OCI-LY3 (cell line): ENCODE data around the gene PCDH15.

Experiments used
- H2AFZ ChIP-seq: fragments of 200-600, 300-600 bp; shearing (Covaris generic); 2 replicates; pipeline ENCODE4 v1.6.0; 2014; ENCODE audit warnings: antibody characterized with exemption, low read depth, low read length
- H3K27ac ChIP-seq: fragments of 200-600, 300-600 bp; sonication (generic); 2 replicates; pipeline ENCODE4 v1.5.1; 2014; ENCODE audit warnings: mild to moderate bottlenecking, low read length, moderate library complexity, mixed read lengths
- H3K27me3 ChIP-seq: fragments of 200-600, 300-600 bp; sonication (generic); 2 replicates; pipeline ENCODE4 v1.6.1; 2014; ENCODE audit warnings: low read depth, low read length, mixed read lengths
- H3K36me3 ChIP-seq: fragments of 200-600, 300-600 bp; sonication (generic); replicated peaks from 2 replicates; pipeline ENCODE3; 2014; ENCODE audit warnings: low read depth, low read length, mixed read lengths
- H3K4me1 ChIP-seq: fragments of 300-600, 200-600 bp; sonication (generic); 2 replicates; pipeline ENCODE4 v1.6.1; 2014; ENCODE audit warnings: low read length, mixed read lengths
- H3K4me2 ChIP-seq: fragments of 200-600, 300-600 bp; sonication (generic); 2 replicates; pipeline ENCODE4 v1.6.1; 2014; ENCODE audit warnings: low read length, mixed read lengths
- H3K4me3 ChIP-seq: fragments of 300-600, 200-600 bp; sonication (generic); 2 replicates; pipeline ENCODE4 v1.5.1; 2014; ENCODE audit warnings: antibody characterized with exemption, mild to moderate bottlenecking, low read length, moderate library complexity
- H3K79me2 ChIP-seq: fragments of 300-600, 200-600 bp; shearing (Covaris generic); 2 replicates; pipeline ENCODE4 v1.6.1; 2014; ENCODE audit warnings: mild to moderate bottlenecking, low read length, mixed read lengths
- H3K9ac ChIP-seq: fragments of 300-600, 200-600 bp; shearing (Covaris generic); 2 replicates; pipeline ENCODE4 v1.6.0; 2014; ENCODE audit warnings: mild to moderate bottlenecking, low read length, moderate library complexity
- H3K9me3 ChIP-seq: fragments of 200-600, 300-600 bp; shearing (Covaris generic); 2 replicates; pipeline ENCODE4 v1.6.1; 2014; ENCODE audit warnings: low read length, mixed read lengths; ENCODE audit not compliant: insufficient read depth
- H4K20me1 ChIP-seq: fragments of 200-600, 300-600 bp; sonication (generic); 2 replicates; pipeline ENCODE4 v1.6.1; 2016; ENCODE audit warnings: low read length, mixed read lengths; ENCODE audit not compliant: insufficient read depth
- EZH2phosphoT487 ChIP-seq: fragments of 200-600 bp; shearing (Covaris generic); IDR thresholded peaks from 2 replicates; pipeline ENCODE4 v1.6.1; 2018; ENCODE audit warnings: antibody characterized with exemption, mixed run types, low read depth
- TF ChIP-seq, protein P1 (sequence below): fragments of 200-600, 300-600 bp; sonication (generic); IDR thresholded peaks from 2 replicates; pipeline ENCODE4 v1.5.1; 2014; ENCODE audit warnings: antibody characterized with exemption, low read length, low read depth

The PCDH15 gene

GRCh38 chr10:54799506-54799905 is 1.5 kb downstream of the PCDH15 start:
- no peak overlapping the region for H3K27ac ChIP-seq
- H3K9me3 ChIP-seq: no peaks in the 10 kb centered on the region
- peaks cover 18% of the 10 kb centered on the region for H3K4me1 ChIP-seq
- no peak overlapping the region for H3K4me3 ChIP-seq
- TF ChIP-seq, protein P1, sequence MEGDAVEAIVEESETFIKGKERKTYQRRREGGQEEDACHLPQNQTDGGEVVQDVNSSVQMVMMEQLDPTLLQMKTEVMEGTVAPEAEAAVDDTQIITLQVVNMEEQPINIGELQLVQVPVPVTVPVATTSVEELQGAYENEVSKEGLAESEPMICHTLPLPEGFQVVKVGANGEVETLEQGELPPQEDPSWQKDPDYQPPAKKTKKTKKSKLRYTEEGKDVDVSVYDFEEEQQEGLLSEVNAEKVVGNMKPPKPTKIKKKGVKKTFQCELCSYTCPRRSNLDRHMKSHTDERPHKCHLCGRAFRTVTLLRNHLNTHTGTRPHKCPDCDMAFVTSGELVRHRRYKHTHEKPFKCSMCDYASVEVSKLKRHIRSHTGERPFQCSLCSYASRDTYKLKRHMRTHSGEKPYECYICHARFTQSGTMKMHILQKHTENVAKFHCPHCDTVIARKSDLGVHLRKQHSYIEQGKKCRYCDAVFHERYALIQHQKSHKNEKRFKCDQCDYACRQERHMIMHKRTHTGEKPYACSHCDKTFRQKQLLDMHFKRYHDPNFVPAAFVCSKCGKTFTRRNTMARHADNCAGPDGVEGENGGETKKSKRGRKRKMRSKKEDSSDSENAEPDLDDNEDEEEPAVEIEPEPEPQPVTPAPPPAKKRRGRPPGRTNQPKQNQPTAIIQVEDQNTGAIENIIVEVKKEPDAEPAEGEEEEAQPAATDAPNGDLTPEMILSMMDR: no peak
- no peak for TF ChIP-seq EZH2phosphoT487
- no peaks in the 10 kb centered on the region for H3K36me3 ChIP-seq
- H4K20me1 ChIP-seq: no peaks in the 10 kb centered on the region
- no peak overlapping the region for H3K4me2 ChIP-seq
- no peaks in the 10 kb centered on the region for H3K79me2 ChIP-seq
- H2AFZ ChIP-seq: no peak overlapping the region
- H3K9ac ChIP-seq: no peak overlapping the region
- no peaks in the 10 kb centered on the region for H3K27me3 ChIP-seq

GRCh38 chr10:54797636-54798321 is 3.3 kb downstream of the PCDH15 start:
- no peak overlapping the region for H3K4me2 ChIP-seq
- no peak for TF ChIP-seq EZH2phosphoT487
- TF ChIP-seq, protein P1: no peak
- H3K27me3 ChIP-seq: no peaks in the 10 kb centered on the region

DNA sequence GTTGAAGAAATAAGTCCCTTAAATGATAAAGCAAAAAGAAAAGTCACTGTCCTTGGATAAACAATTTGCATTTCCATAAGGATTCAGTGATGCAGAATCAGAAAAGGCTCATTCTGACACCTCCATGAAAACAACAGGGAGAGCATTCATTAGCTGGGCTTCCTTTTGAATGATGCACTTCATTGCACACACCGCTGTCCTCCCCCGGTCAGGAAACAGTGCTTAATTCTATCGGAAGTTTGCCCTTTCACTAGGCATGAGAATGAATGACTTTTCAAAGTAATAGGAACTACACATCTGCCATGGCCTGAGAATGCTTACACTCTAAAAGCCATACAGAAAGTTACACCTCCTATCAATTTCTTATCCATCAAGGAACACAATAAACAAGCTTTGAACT is 4.2 kb downstream of the PCDH15 start:
- no peaks in the 10 kb centered on the region for H3K9me3 ChIP-seq
- H3K36me3 ChIP-seq: no peaks in the 10 kb centered on the region
- peaks cover 18% of the 10 kb centered on the region for H3K4me1 ChIP-seq
- no peak overlapping the region for H2AFZ ChIP-seq
- H3K79me2 ChIP-seq: no peaks in the 10 kb centered on the region
- H3K4me3 ChIP-seq: no peak overlapping the region
- no peaks in the 10 kb centered on the region for H4K20me1 ChIP-seq
- no peaks in the 10 kb centered on the region for H3K27me3 ChIP-seq
- peak overlapping the region; percentile 30; the same call in 1 of the 2 replicates for H3K4me2 ChIP-seq
- TF ChIP-seq, protein P1: no peak
- TF ChIP-seq EZH2phosphoT487: no peak
- H3K9ac ChIP-seq: no peak overlapping the region
- no peak overlapping the region for H3K27ac ChIP-seq

More at GRCh38 chr10:54797636-54798321, 3.3 kb downstream of the PCDH15 start:
- Histone ChIP-seq H3K4me1 (peaks cover 18% of the 10 kb centered on the region), H3K9me3 (no peaks in the 10 kb centered on the region), H3K27ac (no peak overlapping the region), H3K36me3 (no peaks in the 10 kb centered on the region), H3K4me3 (no peak overlapping the region), H3K9ac (no peak overlapping the region), H2AFZ (no peak overlapping the region), H4K20me1 (no peaks in the 10 kb centered on the region), H3K79me2 (no peaks in the 10 kb centered on the region)

DNA sequence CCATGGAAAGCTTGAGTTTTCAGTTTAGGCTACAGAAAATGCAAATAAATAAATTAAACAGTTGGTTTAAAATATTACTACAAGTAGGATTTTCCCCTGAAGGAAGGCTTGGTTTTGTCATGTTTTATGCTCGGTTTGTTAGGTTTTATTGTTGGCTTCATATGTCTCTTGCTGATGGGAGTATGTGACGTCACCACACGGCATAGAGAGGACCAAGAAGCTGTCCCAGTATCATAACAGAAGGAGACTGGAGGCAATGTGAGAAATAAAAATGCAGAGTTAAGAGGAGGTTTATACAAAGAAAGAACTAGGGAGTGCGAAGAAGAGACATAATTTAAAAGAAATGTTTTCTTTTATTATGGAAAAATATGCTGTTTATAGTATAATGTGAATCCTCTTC is 24.4 kb downstream of the PCDH15 start:
- H2AFZ ChIP-seq: no peak overlapping the region
- TF ChIP-seq EZH2phosphoT487: no peak
- TF ChIP-seq, protein P1: no peak
- H3K79me2 ChIP-seq: no peaks in the 10 kb centered on the region
- no peaks in the 10 kb centered on the region for H4K20me1 ChIP-seq
- H3K9ac ChIP-seq: no peak overlapping the region
- no peaks in the 10 kb centered on the region for H3K9me3 ChIP-seq
- H3K27me3 ChIP-seq: no peaks in the 10 kb centered on the region
- no peak overlapping the region for H3K4me2 ChIP-seq
- H3K4me3 ChIP-seq: no peak overlapping the region
- H3K36me3 ChIP-seq: no peaks in the 10 kb centered on the region
- H3K27ac ChIP-seq: no peak overlapping the region
- H3K4me1 ChIP-seq: no peaks in the 10 kb centered on the region
